Neural progenitor cell (in vitro differentiated cells): ENCODE data around the gene NSUN7. TPM values are rescaled to one million over a fixed set of nuclear protein-coding genes. Genes with fewer than 3 reads are reported as not detected.

Experiments
- DNase-seq: peaks from one replicate; pipeline ENCODE4 v3.0.0-alpha.2; 2016; ENCODE audit warnings: low spot score
- H2AFZ ChIP-seq: fragments of 200-600 bp; sonication (generic); replicated peaks from 2 replicates; pipeline ENCODE4 v1.6.1; 2016; ENCODE audit warnings: antibody characterized with exemption
- H3F3A ChIP-seq: fragments of 200-600 bp; sonication (generic); 2 replicates; pipeline ENCODE4 v1.6.1; 2016; ENCODE audit warnings: antibody characterized with exemption, low read depth
- H3K27ac ChIP-seq: fragments of 200-600 bp; sonication (generic); 2 replicates; pipeline ENCODE4 v1.5.1; 2016; ENCODE audit warnings: mild to moderate bottlenecking
- H3K27me3 ChIP-seq: fragments of 200-600 bp; sonication (generic); 2 replicates; pipeline ENCODE4 v1.6.1; 2016; ENCODE audit warnings: mild to moderate bottlenecking, moderate library complexity
- H3K36me3 ChIP-seq: fragments of 200-600 bp; sonication (generic); 2 replicates; pipeline ENCODE4 v1.5.1; 2016
- H3K4me1 ChIP-seq: fragments of 200-600 bp; sonication (generic); 2 replicates; pipeline ENCODE4 v1.6.1; 2016; ENCODE audit warnings: mixed run types
- H3K4me2 ChIP-seq: fragments of 200-600 bp; sonication (generic); 2 replicates; pipeline ENCODE4 v1.6.1; 2016
- H3K4me3 ChIP-seq: fragments of 200-600 bp; sonication (generic); 2 replicates; pipeline ENCODE4 v1.5.1; 2016
- H3K79me2 ChIP-seq: fragments of 200-600 bp; sonication (generic); 2 replicates; pipeline ENCODE4 v1.6.1; 2016; ENCODE audit warnings: low read depth
- H3K9ac ChIP-seq: fragments of 200-600 bp; sonication (generic); 2 replicates; pipeline ENCODE4 v1.6.1; 2016
- H3K9me3 ChIP-seq: fragments of 200-600 bp; sonication (generic); 2 replicates; pipeline ENCODE4 v1.5.1; 2016; ENCODE audit warnings: low read depth
- H4K20me1 ChIP-seq: fragments of 200-600 bp; sonication (generic); 2 replicates; pipeline ENCODE4 v1.6.1; 2016; ENCODE audit warnings: low read depth
- H3K27ac Mint-ChIP-seq: 3 replicates; pipeline ENCODE4 v1.8.0; 2021; ENCODE audit warnings: mixed read lengths
- H3K27me3 Mint-ChIP-seq: 2 replicates; pipeline ENCODE4 v1.8.0; 2022; ENCODE audit warnings: low read depth, mild to moderate bottlenecking, inconsistent platforms, moderate library complexity, mixed read lengths; ENCODE audit not compliant: insufficient read depth
- H3K36me3 Mint-ChIP-seq: 3 replicates; pipeline ENCODE4 v1.8.0; 2021; ENCODE audit warnings: mixed read lengths
- H3K4me1 Mint-ChIP-seq: 3 replicates; pipeline ENCODE4 v1.8.0; 2021; ENCODE audit warnings: mixed read lengths
- H3K4me3 Mint-ChIP-seq: 3 replicates; pipeline ENCODE4 v1.8.0; 2021; ENCODE audit warnings: mild to moderate bottlenecking, moderate library complexity, mixed read lengths
- H3K9me3 Mint-ChIP-seq: 3 replicates; pipeline ENCODE4 v1.8.0; 2020; ENCODE audit warnings: mixed read lengths
- CTCF ChIP-seq: fragments of 200-600 bp; sonication (generic); IDR thresholded peaks from 2 replicates; pipeline ENCODE4 v1.5.1; 2017; ENCODE audit warnings: antibody characterized with exemption, mild to moderate bottlenecking
- EZH2 ChIP-seq: fragments of 200-600 bp; sonication (generic); IDR thresholded peaks from 2 replicates; pipeline ENCODE4 v1.6.1; 2017; ENCODE audit warnings: antibody characterized with exemption, mild to moderate bottlenecking, moderate library complexity
- EZH2phosphoT487 ChIP-seq: fragments of 200-600 bp; sonication (generic); IDR thresholded peaks from 2 replicates; pipeline ENCODE4 v1.6.1; 2017; ENCODE audit warnings: antibody characterized with exemption
- total RNA-seq: library from RNA; depleted of rRNA; stranded (reverse); fragments of >200 nt; gene quantifications from 2 replicates; pipeline ENCODE4 v1.2.3, GENCODE V29; 2015; ENCODE audit warnings: low replicate concordance

Gene NSUN7
- total RNA-seq, 1 donor from 2014 or later = 37.4 TPM

- peaks cover 7% of the 10 kb centered on the region for H3F3A ChIP-seq
- peaks cover 64% of the 10 kb centered on the region for H3K79me2 ChIP-seq
- peaks cover 26% of the 10 kb centered on the region for H4K20me1 ChIP-seq
- no peak overlapping the region for H3K4me2 ChIP-seq
- no peak for DNase-seq
- no peak overlapping the region for H3K4me3 ChIP-seq
- Mint-ChIP-seq H3K27me3 (no peaks in the 10 kb centered on the region), H3K27ac (no peak overlapping the region), H3K4me1 (peaks cover 35% of the 10 kb centered on the region), H3K4me3 (no peak overlapping the region), H3K9me3 (no peaks in the 10 kb centered on the region), H3K36me3 (peaks cover 14% of the 10 kb centered on the region)
- no peak overlapping the region for H2AFZ ChIP-seq
- TF ChIP-seq EZH2 (no peak), CTCF (no peak), EZH2phosphoT487 (no peak)
- H3K36me3 ChIP-seq = no peaks in the 10 kb centered on the region
- H3K4me1 ChIP-seq = peaks cover 15% of the 10 kb centered on the region
- H3K27me3 ChIP-seq = no peaks in the 10 kb centered on the region
- H3K9me3 ChIP-seq = no peaks in the 10 kb centered on the region
- H3K27ac ChIP-seq = no peak overlapping the region
- no peak overlapping the region for H3K9ac ChIP-seq
Observed at GRCh38 chr4:40840255-40840984, 90.7 kb downstream of the NSUN7 start.

DNA sequence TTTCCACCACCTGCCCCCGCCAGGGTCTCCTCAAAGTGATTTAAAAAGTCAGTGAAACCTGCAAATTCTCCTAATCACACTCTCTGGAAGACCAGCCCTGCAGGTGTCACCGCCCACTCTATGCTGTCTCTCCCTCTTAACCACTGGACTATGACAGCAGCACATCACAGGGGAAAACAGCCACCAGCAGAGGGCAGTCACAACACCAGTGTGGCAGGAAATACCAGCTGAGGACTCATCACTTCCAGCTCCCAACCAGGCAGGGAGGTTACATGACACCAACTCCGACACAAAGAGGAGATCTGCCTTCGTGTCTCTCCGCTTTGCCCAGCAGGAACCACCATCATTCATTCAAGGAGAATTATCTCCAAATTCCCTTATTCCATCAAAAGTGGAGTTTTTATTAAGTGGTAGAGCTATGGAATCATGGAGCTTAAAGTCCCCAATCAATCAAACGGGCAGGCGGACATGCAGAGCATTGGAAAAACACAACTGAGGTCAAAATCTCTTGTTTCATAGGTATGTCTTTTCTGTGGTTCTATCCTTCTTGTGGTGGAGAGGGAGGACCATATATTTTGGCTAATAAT, 91.3 kb downstream of the NSUN7 start:
- TF ChIP-seq CTCF (peak; percentile 93), EZH2phosphoT487 (no peak), EZH2 (no peak)
- Mint-ChIP-seq H3K27me3 (no peaks in the 10 kb centered on the region), H3K9me3 (no peaks in the 10 kb centered on the region), H3K27ac (no peak overlapping the region), H3K4me3 (no peak overlapping the region), H3K4me1 (peaks cover 39% of the 10 kb centered on the region), H3K36me3 (peaks cover 9% of the 10 kb centered on the region)
- Histone ChIP-seq H3K27ac (no peak overlapping the region), H3K79me2 (peaks cover 70% of the 10 kb centered on the region), H3K9me3 (no peaks in the 10 kb centered on the region), H2AFZ (no peak overlapping the region), H3K36me3 (no peaks in the 10 kb centered on the region), H3F3A (peaks cover 7% of the 10 kb centered on the region), H3K4me2 (no peak overlapping the region), H4K20me1 (peaks cover 26% of the 10 kb centered on the region), H3K27me3 (no peaks in the 10 kb centered on the region), H3K4me1 (peaks cover 16% of the 10 kb centered on the region), H3K9ac (no peak overlapping the region), H3K4me3 (no peak overlapping the region)
- peak; percentile 92 for DNase-seq

DNA sequence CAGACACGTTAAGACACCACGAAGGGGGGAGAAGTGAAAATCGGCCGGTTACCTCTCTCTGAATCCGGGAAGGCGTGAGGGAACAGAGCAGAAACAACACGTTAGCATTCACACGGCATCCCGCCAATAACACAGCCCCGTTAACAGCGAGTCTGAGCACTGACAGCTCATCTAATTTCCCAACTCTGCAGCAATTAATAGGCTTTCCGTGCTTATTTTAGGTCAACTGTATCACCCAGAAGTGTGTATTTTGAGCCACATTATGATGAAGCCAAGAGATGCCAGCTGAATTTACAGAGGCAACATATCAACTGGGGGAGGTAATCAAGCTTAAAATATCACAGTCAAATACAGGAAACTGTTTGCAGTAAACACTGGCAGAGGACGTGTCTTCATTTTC, 92.6 kb downstream of the NSUN7 start:
- Mint-ChIP-seq H3K27me3 (no peaks in the 10 kb centered on the region), H3K36me3 (peaks cover 6% of the 10 kb centered on the region), H3K27ac (no peak overlapping the region), H3K9me3 (no peaks in the 10 kb centered on the region), H3K4me1 (peaks cover 46% of the 10 kb centered on the region), H3K4me3 (no peak overlapping the region)
- H3K4me1 ChIP-seq = peaks cover 25% of the 10 kb centered on the region
- H2AFZ ChIP-seq = no peak overlapping the region
- no peak for TF ChIP-seq EZH2phosphoT487
- TF ChIP-seq CTCF = no peak
- no peak for TF ChIP-seq EZH2
- DNase-seq = no peak
- no peaks in the 10 kb centered on the region for H3K36me3 ChIP-seq
- no peaks in the 10 kb centered on the region for H3K27me3 ChIP-seq
- H3K4me3 ChIP-seq = no peak overlapping the region
- peaks cover 82% of the 10 kb centered on the region for H3K79me2 ChIP-seq
- H3K9me3 ChIP-seq = no peaks in the 10 kb centered on the region
- peaks cover 7% of the 10 kb centered on the region for H3F3A ChIP-seq
- H3K4me2 ChIP-seq = no peak overlapping the region
- H3K9ac ChIP-seq = no peak overlapping the region
- peaks cover 33% of the 10 kb centered on the region for H4K20me1 ChIP-seq
- H3K27ac ChIP-seq = no peak overlapping the region
